OCI-LY1 (cell line): Measurements from ENCODE around the gene MORN5.
"Not testable (repeated sequence)": the region's sequence is repeated elsewhere in the genome, so short reads cannot be mapped to it uniquely, and the experiment has no call there.

Source experiments
- H2AFZ ChIP-seq: fragments of 200-600 bp; sonication (generic), shearing (Covaris generic); 2 replicates; pipeline ENCODE4 v1.6.0; 2014; ENCODE audit warnings: antibody characterized with exemption, mild to moderate bottlenecking, low read length
- H3F3A ChIP-seq: fragments of 200-600 bp; sonication (generic), shearing (Covaris generic); 2 replicates; pipeline ENCODE4 v1.6.0; 2014; ENCODE audit warnings: mild to moderate bottlenecking, antibody characterized with exemption, low read length, moderate library complexity; ENCODE audit not compliant: insufficient read depth
- H3K27ac ChIP-seq: fragments of 200-600 bp; sonication (generic); 2 replicates; pipeline ENCODE4 v1.5.1; 2014; ENCODE audit warnings: low read length, mixed run types, mild to moderate bottlenecking, low read depth; ENCODE audit not compliant: poor library complexity, severe bottlenecking
- H3K27me3 ChIP-seq: fragments of 200-600 bp; sonication (generic); 2 replicates; pipeline ENCODE4 v1.6.0; 2014; ENCODE audit warnings: antibody characterized with exemption, mild to moderate bottlenecking, low read length, moderate library complexity; ENCODE audit not compliant: insufficient read depth
- H3K36me3 ChIP-seq: fragments of 200-600 bp; sonication (generic); 2 replicates; pipeline ENCODE4 v1.6.1; 2014; ENCODE audit warnings: mild to moderate bottlenecking, antibody characterized with exemption, low read length, moderate library complexity, mixed read lengths; ENCODE audit not compliant: insufficient read depth
- H3K4me1 ChIP-seq: fragments of 200-600 bp; sonication (generic); 2 replicates; pipeline ENCODE4 v1.5.1; 2014; ENCODE audit warnings: mild to moderate bottlenecking, low read length, moderate library complexity; ENCODE audit not compliant: insufficient read depth, severe bottlenecking
- H3K4me2 ChIP-seq: fragments of 200-600 bp; sonication (generic), shearing (Covaris generic); 2 replicates; pipeline ENCODE4 v1.6.1; 2014; ENCODE audit warnings: low read length
- H3K4me3 ChIP-seq: fragments of 200-600 bp; sonication (generic); 2 replicates; pipeline ENCODE4 v1.5.1; 2014; ENCODE audit warnings: low read length, low read depth, mild to moderate bottlenecking, mixed read lengths; ENCODE audit not compliant: poor library complexity, severe bottlenecking
- H3K79me2 ChIP-seq: fragments of 200-600 bp; shearing (Covaris generic); 2 replicates; pipeline ENCODE4 v1.6.1; 2016; ENCODE audit warnings: mixed run types, low read length, mixed read lengths; ENCODE audit not compliant: insufficient read depth
- H3K9ac ChIP-seq: fragments of 200-600 bp; sonication (generic), shearing (Covaris generic); 2 replicates; pipeline ENCODE4 v1.6.1; 2014; ENCODE audit warnings: mild to moderate bottlenecking, low read length, mixed read lengths
- H3K9me2 ChIP-seq: fragments of 200-600 bp; sonication (generic), shearing (Covaris generic); 2 replicates; pipeline ENCODE4 v1.6.1; 2014; ENCODE audit warnings: low read depth, mild to moderate bottlenecking, low read length, mixed read lengths
- H3K9me3 ChIP-seq: fragments of 200-600 bp; shearing (Covaris generic); 2 replicates; pipeline ENCODE4 v1.6.1; 2014; ENCODE audit warnings: low read length, mixed read lengths
- H4K20me1 ChIP-seq: fragments of 200-600 bp; sonication (generic), shearing (Covaris generic); 2 replicates; pipeline ENCODE4 v1.6.0; 2016; ENCODE audit warnings: mild to moderate bottlenecking, low read length; ENCODE audit not compliant: insufficient read depth
- EZH2 ChIP-seq: fragments of 200-600 bp; sonication (generic), shearing (Covaris generic); IDR thresholded peaks from 2 replicates; pipeline ENCODE4 v1.8.0; 2017; ENCODE audit warnings: borderline replicate concordance, mixed run types, mild to moderate bottlenecking, antibody characterized with exemption, low read length, moderate library complexity, mixed read lengths
- TF ChIP-seq, protein P1 (sequence below): fragments of 200-600 bp; sonication (generic), shearing (Covaris generic); IDR thresholded peaks from 2 replicates; pipeline ENCODE4 v1.5.1; 2017; ENCODE audit warnings: mild to moderate bottlenecking, antibody characterized with exemption, low read length, moderate library complexity, mixed read lengths

MORN5 gene

DNA sequence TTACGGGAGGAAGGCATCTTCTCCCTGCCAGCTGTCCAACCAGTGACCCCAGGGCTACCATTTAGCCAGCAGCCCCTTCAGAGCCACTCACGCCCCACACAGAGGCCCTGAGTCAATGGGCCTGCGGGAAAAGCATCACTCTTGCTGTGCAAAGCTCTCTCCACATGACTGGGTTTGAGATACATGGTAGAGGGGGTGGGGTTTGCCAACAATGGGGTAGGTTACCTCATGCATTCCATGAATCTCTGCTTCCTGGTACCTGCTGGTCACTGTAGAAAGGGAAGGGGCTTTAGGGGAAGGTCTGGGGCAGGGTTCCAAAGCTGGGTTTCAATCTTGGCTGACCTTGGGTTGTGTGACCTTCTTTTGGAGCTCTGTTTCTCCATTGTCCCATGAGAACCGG, 43.7 kb upstream of the MORN5 start:
- Histone ChIP-seq H3K4me3 (no peak overlapping the region), H3K36me3 (no peaks in the 10 kb centered on the region; the same call in 1 of the 2 replicates), H2AFZ (no peak overlapping the region), H3K27me3 (peaks cover 9% of the 10 kb centered on the region; the same call in 1 of the 2 replicates), H3K9me3 (no peaks in the 10 kb centered on the region), H3K9me2 (no peaks in the 10 kb centered on the region), H3K9ac (no peak overlapping the region), H3F3A (no peaks in the 10 kb centered on the region), H3K4me1 (no peaks in the 10 kb centered on the region), H3K27ac (no peak overlapping the region), H3K4me2 (no peak overlapping the region), H3K79me2 (no peaks in the 10 kb centered on the region), H4K20me1 (no peaks in the 10 kb centered on the region)
- TF ChIP-seq, protein P1, sequence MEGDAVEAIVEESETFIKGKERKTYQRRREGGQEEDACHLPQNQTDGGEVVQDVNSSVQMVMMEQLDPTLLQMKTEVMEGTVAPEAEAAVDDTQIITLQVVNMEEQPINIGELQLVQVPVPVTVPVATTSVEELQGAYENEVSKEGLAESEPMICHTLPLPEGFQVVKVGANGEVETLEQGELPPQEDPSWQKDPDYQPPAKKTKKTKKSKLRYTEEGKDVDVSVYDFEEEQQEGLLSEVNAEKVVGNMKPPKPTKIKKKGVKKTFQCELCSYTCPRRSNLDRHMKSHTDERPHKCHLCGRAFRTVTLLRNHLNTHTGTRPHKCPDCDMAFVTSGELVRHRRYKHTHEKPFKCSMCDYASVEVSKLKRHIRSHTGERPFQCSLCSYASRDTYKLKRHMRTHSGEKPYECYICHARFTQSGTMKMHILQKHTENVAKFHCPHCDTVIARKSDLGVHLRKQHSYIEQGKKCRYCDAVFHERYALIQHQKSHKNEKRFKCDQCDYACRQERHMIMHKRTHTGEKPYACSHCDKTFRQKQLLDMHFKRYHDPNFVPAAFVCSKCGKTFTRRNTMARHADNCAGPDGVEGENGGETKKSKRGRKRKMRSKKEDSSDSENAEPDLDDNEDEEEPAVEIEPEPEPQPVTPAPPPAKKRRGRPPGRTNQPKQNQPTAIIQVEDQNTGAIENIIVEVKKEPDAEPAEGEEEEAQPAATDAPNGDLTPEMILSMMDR: no peak
- TF ChIP-seq EZH2: no peak

DNA sequence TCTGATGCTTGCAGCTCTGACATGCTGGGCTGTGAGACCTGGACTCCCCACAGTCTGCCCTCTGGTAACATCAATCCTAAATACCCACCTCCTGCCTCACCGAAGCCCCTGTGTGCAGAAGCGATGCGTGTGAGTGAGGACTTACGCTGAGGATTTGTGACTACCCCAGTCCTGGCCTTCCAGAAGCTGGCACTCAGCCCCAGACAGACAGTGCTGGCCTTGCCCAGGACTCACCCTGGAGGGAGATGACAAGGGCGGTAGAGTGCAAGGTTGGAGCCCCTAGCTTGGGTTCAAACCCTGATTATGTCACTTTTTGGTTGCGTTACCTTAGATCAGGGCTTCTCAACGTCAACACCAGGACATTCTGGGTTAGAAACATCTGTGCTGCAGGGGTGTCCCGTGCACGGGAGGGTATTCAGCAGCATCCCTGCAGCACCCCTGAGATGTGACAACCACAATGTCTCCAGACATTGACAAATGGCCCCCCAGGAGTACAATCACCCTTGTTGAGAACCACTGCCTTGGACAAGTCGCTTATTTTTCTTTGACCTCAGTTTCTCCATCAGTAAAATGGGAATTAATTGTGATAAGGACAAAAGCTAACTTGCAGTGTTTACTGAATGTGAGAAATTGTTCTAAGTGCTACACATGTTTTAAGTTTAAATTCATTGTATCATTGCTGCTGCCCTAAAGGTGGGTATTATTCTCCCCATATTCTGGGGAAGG, 43.1 kb upstream of the MORN5 start:
- Histone ChIP-seq H3K9me3 (no peaks in the 10 kb centered on the region), H3K4me3 (no peak overlapping the region), H2AFZ (no peak overlapping the region), H3K36me3 (no peaks in the 10 kb centered on the region; the same call in 1 of the 2 replicates), H3K9ac (no peak overlapping the region), H3K4me1 (no peaks in the 10 kb centered on the region), H3K27ac (no peak overlapping the region), H3K4me2 (no peak overlapping the region), H4K20me1 (no peaks in the 10 kb centered on the region), H3K27me3 (peaks cover 9% of the 10 kb centered on the region; the same call in 1 of the 2 replicates), H3K9me2 (no peaks in the 10 kb centered on the region), H3F3A (no peaks in the 10 kb centered on the region), H3K79me2 (no peaks in the 10 kb centered on the region)
- TF ChIP-seq EZH2: no peak
- TF ChIP-seq, protein P1: no peak

- not testable (repeated sequence) for H2AFZ ChIP-seq, H3K27me3 ChIP-seq, H3K4me2 ChIP-seq, H3K36me3 ChIP-seq, H3K4me1 ChIP-seq, H3K4me3 ChIP-seq, H3K9me2 ChIP-seq, H4K20me1 ChIP-seq, H3F3A ChIP-seq, H3K79me2 ChIP-seq, H3K9ac ChIP-seq, H3K27ac ChIP-seq, H3K9me3 ChIP-seq
These were observed 42.5 kb upstream of the MORN5 start for GRCh38 chr9:122117241-122117640.
